ENCODE results near the gene RNF208.

DNA sequence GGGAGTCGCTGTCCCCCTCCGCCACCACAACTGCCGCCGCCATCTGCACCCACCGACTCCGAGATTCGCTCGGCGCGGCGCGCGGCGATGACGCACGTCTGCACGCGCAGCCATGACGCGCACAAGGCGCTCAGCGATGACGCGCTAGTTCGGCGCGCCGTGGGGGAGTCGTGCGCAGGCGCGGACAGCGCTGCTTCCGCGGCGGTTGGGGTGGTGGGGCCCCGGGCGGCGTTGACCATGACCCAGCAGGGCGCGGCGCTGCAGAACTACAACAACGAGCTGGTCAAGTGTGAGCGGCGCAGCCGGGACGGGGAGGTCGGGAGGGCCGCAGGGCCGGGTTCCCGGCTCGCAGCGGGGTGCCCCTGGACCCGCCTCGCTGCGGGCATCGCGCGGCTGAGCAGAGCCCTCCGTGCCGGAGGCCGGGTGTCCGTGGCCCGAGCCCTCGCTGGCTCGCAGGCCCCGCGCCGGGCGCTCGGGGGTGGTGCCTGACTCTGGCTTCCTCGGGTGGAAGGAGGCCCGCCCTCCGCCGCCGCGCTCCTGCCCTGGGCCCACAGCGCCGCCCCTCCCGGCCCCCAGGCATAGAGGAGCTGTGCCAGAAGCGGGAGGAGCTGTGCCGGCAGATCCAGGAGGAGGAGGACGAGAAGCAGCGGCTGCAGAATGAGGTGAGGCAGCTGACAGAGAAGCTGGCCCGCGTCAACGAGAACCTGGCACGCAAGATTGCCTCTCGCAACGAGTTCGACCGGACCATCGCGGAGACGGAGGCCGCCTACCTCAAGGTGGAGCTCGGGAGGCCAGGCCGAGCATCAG is 33.3 kb downstream of the RNF208 start, which contains the start of the genes ANAPC2 and SSNA1:
- TF ChIP-seq CTCF (IDR thresholded peaks at IDR 0.05) (peak in 2 of 3 experiments; percentile 37 to 46), POLR2A (IDR thresholded peaks at IDR 0.05) (peak; percentile 38)

Data from testis (tissue), 2 donors.